ENCODE data around the gene CCNT2. TPM values are rescaled to one million over a fixed set of nuclear protein-coding genes. Genes with fewer than 3 reads are reported as not detected.
"Not testable (repeated sequence)": the region's sequence is repeated elsewhere in the genome, so short reads cannot be mapped to it uniquely, and the experiment has no call there.

The CCNT2 gene
- total RNA-seq, 1 donor from 2014 or later, result 29.2 TPM

DNA sequence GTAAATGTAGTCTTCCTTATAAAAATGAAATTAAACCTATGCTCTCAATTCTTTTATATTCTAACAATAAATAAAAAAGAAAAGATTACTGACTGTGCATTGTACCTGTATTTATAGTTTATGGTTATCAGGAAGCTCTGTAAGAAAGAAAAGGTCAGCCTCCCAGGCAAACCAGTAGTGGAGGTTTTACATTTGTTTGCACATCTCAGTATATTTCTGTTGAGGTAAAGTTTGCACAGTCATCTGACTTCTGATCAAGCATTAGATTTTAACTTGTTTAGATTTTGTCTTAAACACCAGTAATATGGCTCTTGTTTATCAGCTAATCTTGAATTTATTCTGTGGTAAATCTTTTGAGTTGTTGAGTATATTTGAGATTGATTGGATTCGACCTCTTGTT lies 37.1 kb downstream of the CCNT2 start:
- DNase-seq (ENCODE audit: low spot score), result no peak
- Mint-ChIP-seq H3K36me3 (ENCODE audit: low read depth) (peaks cover 21% of the 10 kb centered on the region), H3K4me1 (ENCODE audit: low read depth) (peaks cover 6% of the 10 kb centered on the region), H3K4me3 (ENCODE audit: unreplicated experiment) (no peak overlapping the region), H3K9me3 (ENCODE audit: low read depth) (no peaks in the 10 kb centered on the region), H3K27ac (ENCODE audit: unreplicated experiment) (no peak overlapping the region), H3K27me3 (ENCODE audit: low read depth) (no peaks in the 10 kb centered on the region)
- TF ChIP-seq, protein P1, sequence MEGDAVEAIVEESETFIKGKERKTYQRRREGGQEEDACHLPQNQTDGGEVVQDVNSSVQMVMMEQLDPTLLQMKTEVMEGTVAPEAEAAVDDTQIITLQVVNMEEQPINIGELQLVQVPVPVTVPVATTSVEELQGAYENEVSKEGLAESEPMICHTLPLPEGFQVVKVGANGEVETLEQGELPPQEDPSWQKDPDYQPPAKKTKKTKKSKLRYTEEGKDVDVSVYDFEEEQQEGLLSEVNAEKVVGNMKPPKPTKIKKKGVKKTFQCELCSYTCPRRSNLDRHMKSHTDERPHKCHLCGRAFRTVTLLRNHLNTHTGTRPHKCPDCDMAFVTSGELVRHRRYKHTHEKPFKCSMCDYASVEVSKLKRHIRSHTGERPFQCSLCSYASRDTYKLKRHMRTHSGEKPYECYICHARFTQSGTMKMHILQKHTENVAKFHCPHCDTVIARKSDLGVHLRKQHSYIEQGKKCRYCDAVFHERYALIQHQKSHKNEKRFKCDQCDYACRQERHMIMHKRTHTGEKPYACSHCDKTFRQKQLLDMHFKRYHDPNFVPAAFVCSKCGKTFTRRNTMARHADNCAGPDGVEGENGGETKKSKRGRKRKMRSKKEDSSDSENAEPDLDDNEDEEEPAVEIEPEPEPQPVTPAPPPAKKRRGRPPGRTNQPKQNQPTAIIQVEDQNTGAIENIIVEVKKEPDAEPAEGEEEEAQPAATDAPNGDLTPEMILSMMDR (IDR thresholded peaks at IDR 0.05), result no peak

GRCh38 chr2:134957477-134957876 lies 38.9 kb downstream of the CCNT2 start:
- H3K27ac Mint-ChIP-seq (ENCODE audit: unreplicated experiment), result no peak overlapping the region
- DNase-seq (ENCODE audit: low spot score), result no peak
- H3K36me3 Mint-ChIP-seq (ENCODE audit: low read depth), result peaks cover 17% of the 10 kb centered on the region
- no peaks in the 10 kb centered on the region for H3K27me3 Mint-ChIP-seq (ENCODE audit: low read depth)
- no peaks in the 10 kb centered on the region for H3K9me3 Mint-ChIP-seq (ENCODE audit: low read depth)
- H3K4me1 Mint-ChIP-seq (ENCODE audit: low read depth), result no peaks in the 10 kb centered on the region
- TF ChIP-seq, protein P1 (IDR thresholded peaks at IDR 0.05), result no peak
- no peak overlapping the region for H3K4me3 Mint-ChIP-seq (ENCODE audit: unreplicated experiment)

DNA sequence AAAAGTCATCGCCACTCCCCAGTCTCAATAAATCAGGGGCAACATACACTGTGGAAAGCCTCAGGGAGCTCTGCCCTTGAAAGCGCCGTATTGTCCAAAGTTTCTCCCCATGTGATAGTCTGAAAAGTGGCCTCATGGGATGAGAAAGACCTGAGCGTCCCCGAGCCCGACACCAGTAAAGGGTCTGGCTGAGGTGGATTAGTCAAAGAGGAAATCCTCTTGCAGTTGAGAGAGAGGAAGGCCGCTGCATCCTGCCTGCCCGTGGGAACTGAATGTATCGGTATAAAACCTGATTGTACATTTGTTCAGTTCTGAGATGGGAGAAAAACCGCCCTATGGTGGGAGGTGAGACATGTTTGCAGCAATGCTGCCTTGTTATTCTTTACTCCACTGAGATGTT lies 48.5 kb downstream of the CCNT2 start:
- H3K27me3 Mint-ChIP-seq (ENCODE audit: low read depth); H3K27ac Mint-ChIP-seq (ENCODE audit: unreplicated experiment); H3K4me3 Mint-ChIP-seq (ENCODE audit: unreplicated experiment); DNase-seq (ENCODE audit: low spot score); H3K4me1 Mint-ChIP-seq (ENCODE audit: low read depth); H3K36me3 Mint-ChIP-seq (ENCODE audit: low read depth): not testable (repeated sequence)
- H3K9me3 Mint-ChIP-seq (ENCODE audit: low read depth), result peaks cover 20% of the 10 kb centered on the region

GRCh38 chr2:134973241-134974138 lies 54.9 kb downstream of the CCNT2 start:
- Mint-ChIP-seq H3K9me3 (ENCODE audit: low read depth) (peaks cover 40% of the 10 kb centered on the region), H3K4me3 (ENCODE audit: unreplicated experiment) (no peak overlapping the region), H3K27ac (ENCODE audit: unreplicated experiment) (no peak overlapping the region), H3K4me1 (ENCODE audit: low read depth) (no peaks in the 10 kb centered on the region), H3K36me3 (ENCODE audit: low read depth) (peaks cover 15% of the 10 kb centered on the region), H3K27me3 (ENCODE audit: low read depth) (peaks cover 3% of the 10 kb centered on the region)
- no peak for DNase-seq (ENCODE audit: low spot score)
- TF ChIP-seq, protein P1 (IDR thresholded peaks at IDR 0.05), result no peak

GRCh38 chr2:134975281-134976009 lies 56.8 kb downstream of the CCNT2 start:
- no peak overlapping the region for H3K27ac Mint-ChIP-seq (ENCODE audit: unreplicated experiment)

More at GRCh38 chr2:134975281-134976009, 56.8 kb downstream of the CCNT2 start:
- no peaks in the 10 kb centered on the region for H3K4me1 Mint-ChIP-seq (ENCODE audit: low read depth)
- H3K36me3 Mint-ChIP-seq (ENCODE audit: low read depth), result peaks cover 13% of the 10 kb centered on the region
- TF ChIP-seq, protein P1 (IDR thresholded peaks at IDR 0.05), result no peak
- H3K9me3 Mint-ChIP-seq (ENCODE audit: low read depth), result peaks cover 29% of the 10 kb centered on the region
- peaks cover 7% of the 10 kb centered on the region for H3K27me3 Mint-ChIP-seq (ENCODE audit: low read depth)
- no peak overlapping the region for H3K4me3 Mint-ChIP-seq (ENCODE audit: unreplicated experiment)
- no peak for DNase-seq (ENCODE audit: low spot score)
